Measurements from ENCODE around the gene PCDHGB6. TPM values are rescaled to one million over a fixed set of nuclear protein-coding genes. Genes with fewer than 3 reads are reported as not detected.
"Not testable (repeated sequence)": the region's sequence is repeated elsewhere in the genome, so short reads cannot be mapped to it uniquely, and the experiment has no call there.

Gene PCDHGB6
- polyA plus RNA-seq, 3 donors: 6.8 to 7.8 (median 7.3) TPM

GRCh38 chr5:141383345-141383744 lies 24.5 kb upstream of the PCDHGB6 start:
- DNase-seq: no peak

GRCh38 chr5:141384471-141385267 lies 23.2 kb upstream of the PCDHGB6 start:
- no peak for DNase-seq

- not testable (repeated sequence) for DNase-seq
These were observed 20.1 kb upstream of the PCDHGB6 start, which contains the start of gene PCDHGB4 for GRCh38 chr5:141387557-141388311. Gene PCDHGB4 (plus strand): TSS chr5:141387698. CDS start chr5:141387885, 187 bp downstream.

GRCh38 chr5:141388661-141389060 lies 19.2 kb upstream of the PCDHGB6 start:
- no peak for DNase-seq

GRCh38 chr5:141389153-141390042 lies 18.4 kb upstream of the PCDHGB6 start:
- no peak for DNase-seq

- DNase-seq: no peak
These were observed 15.2 kb upstream of the PCDHGB6 start, which contains the start of gene PCDHGA8 for GRCh38 chr5:141392429-141393198. Gene PCDHGA8 (plus strand): TSS chr5:141392633. CDS start chr5:141392814, 181 bp downstream.

- no peak for DNase-seq
These were observed 14.6 kb upstream of the PCDHGB6 start for GRCh38 chr5:141393267-141393666.

GRCh38 chr5:141394401-141395187 lies 13.2 kb upstream of the PCDHGB6 start:
- DNase-seq: not testable (repeated sequence)

- not testable (repeated sequence) for DNase-seq
These were observed 9.9 kb upstream of the PCDHGB6 start, which contains the start of gene PCDHGB5 for GRCh38 chr5:141397756-141398551. Gene PCDHGB5 (plus strand): TSS chr5:141397947. CDS start chr5:141398128, 181 bp downstream.

GRCh38 chr5:141398608-141399007 lies 9.2 kb upstream of the PCDHGB6 start:
- no peak for DNase-seq

GRCh38 chr5:141399555-141400258 lies 8.1 kb upstream of the PCDHGB6 start:
- DNase-seq: no peak

GRCh38 chr5:141402553-141403243 lies 5.1 kb upstream of the PCDHGB6 start, which contains the start of gene PCDHGA9:
Gene PCDHGA9 (plus strand): TSS chr5:141402778. CDS start chr5:141402953, 175 bp downstream.
- no peak for DNase-seq

GRCh38 chr5:141403387-141403786 lies 4.4 kb upstream of the PCDHGB6 start:
- DNase-seq: no peak

- no peak for DNase-seq
These were observed 1.9 kb downstream of the PCDHGB6 start for GRCh38 chr5:141409598-141410306.

GRCh38 chr5:141411575-141411974 lies 3.8 kb downstream of the PCDHGB6 start:
- DNase-seq: no peak

- DNase-seq: no peak
These were observed 5.2 kb downstream of the PCDHGB6 start, which contains the start of gene PCDHGA10 for GRCh38 chr5:141412854-141413539. Gene PCDHGA10 (plus strand): TSS chr5:141412987. CDS start chr5:141413176, 189 bp downstream.

All from renal pelvis (tissue), 4 donors.